Panc1 (cell line): Measurements from ENCODE around the gene MSMP.

Experiments used
- SIN3A ChIP-seq: IDR thresholded peaks from 2 replicates; pipeline ENCODE4 v1.6.1; 2012; ENCODE audit warnings: low read depth, mild to moderate bottlenecking, low read length, moderate library complexity, borderline replicate concordance; ENCODE audit not compliant: insufficient read depth
- TF ChIP-seq, protein P1 (sequence below): fragments of 450-650 bp; IDR thresholded peaks from 2 replicates; pipeline ENCODE4 v1.5.1; 2017; ENCODE audit warnings: mild to moderate bottlenecking
- TF ChIP-seq, protein P2 (sequence below), 2 experiments: IDR thresholded peaks; 2 replicates each; pipeline ENCODE4 v1.6.1; 2011 to 2012; ENCODE audit warnings: low read depth in 2 of 2, control low read depth in 1 of 2, low read length in 1 of 2, mild to moderate bottlenecking in 1 of 2, moderate library complexity in 1 of 2; ENCODE audit not compliant: insufficient read depth in 1 of 2

DNA sequence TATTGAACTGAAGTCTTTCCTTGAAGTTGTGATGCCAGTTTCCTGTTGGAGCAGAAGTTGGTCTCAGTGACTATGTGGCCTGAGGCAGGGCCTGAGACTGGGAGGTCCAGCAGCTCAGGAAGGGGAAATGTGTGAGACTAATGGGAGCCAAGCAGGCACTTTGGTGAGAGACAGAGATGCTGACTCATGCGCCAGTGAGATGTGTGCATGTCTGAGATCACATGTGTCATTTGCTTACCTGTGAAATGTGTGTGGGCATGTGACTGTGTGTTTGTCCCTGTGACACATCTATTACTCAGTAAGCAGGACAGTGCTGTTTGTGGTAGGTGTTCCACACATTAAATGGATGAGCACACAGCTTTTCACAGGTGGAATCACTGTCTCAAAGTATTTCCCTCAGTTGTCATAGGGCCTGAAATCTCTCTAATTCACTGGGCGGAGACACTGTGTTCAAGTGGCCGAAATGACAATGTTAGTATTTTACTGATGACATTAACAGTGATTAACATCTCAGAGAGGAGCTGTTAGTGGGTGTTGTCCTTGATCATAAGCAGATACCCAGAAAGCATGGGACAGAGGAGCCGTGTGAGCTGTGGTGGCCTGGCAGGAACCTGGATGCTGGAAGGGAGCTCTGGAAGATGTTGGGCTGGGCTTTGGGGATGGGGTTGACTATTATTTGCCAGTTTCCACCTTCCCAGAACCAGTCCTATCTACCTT, 44.7 kb upstream of the MSMP start:
- TF ChIP-seq, protein P1, sequence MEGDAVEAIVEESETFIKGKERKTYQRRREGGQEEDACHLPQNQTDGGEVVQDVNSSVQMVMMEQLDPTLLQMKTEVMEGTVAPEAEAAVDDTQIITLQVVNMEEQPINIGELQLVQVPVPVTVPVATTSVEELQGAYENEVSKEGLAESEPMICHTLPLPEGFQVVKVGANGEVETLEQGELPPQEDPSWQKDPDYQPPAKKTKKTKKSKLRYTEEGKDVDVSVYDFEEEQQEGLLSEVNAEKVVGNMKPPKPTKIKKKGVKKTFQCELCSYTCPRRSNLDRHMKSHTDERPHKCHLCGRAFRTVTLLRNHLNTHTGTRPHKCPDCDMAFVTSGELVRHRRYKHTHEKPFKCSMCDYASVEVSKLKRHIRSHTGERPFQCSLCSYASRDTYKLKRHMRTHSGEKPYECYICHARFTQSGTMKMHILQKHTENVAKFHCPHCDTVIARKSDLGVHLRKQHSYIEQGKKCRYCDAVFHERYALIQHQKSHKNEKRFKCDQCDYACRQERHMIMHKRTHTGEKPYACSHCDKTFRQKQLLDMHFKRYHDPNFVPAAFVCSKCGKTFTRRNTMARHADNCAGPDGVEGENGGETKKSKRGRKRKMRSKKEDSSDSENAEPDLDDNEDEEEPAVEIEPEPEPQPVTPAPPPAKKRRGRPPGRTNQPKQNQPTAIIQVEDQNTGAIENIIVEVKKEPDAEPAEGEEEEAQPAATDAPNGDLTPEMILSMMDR, result no peak
- TF ChIP-seq, protein P2, sequence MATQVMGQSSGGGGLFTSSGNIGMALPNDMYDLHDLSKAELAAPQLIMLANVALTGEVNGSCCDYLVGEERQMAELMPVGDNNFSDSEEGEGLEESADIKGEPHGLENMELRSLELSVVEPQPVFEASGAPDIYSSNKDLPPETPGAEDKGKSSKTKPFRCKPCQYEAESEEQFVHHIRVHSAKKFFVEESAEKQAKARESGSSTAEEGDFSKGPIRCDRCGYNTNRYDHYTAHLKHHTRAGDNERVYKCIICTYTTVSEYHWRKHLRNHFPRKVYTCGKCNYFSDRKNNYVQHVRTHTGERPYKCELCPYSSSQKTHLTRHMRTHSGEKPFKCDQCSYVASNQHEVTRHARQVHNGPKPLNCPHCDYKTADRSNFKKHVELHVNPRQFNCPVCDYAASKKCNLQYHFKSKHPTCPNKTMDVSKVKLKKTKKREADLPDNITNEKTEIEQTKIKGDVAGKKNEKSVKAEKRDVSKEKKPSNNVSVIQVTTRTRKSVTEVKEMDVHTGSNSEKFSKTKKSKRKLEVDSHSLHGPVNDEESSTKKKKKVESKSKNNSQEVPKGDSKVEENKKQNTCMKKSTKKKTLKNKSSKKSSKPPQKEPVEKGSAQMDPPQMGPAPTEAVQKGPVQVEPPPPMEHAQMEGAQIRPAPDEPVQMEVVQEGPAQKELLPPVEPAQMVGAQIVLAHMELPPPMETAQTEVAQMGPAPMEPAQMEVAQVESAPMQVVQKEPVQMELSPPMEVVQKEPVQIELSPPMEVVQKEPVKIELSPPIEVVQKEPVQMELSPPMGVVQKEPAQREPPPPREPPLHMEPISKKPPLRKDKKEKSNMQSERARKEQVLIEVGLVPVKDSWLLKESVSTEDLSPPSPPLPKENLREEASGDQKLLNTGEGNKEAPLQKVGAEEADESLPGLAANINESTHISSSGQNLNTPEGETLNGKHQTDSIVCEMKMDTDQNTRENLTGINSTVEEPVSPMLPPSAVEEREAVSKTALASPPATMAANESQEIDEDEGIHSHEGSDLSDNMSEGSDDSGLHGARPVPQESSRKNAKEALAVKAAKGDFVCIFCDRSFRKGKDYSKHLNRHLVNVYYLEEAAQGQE (IDR thresholded peaks at IDR 0.05; ENCODE audit: insufficient read depth in 1 of 2, low read depth in 2 of 2, low read length in 1 of 2), result no peak
- no peak for TF ChIP-seq SIN3A
